ENCODE data around the gene ZNF180. TPM values are rescaled to one million over a fixed set of nuclear protein-coding genes. Genes with fewer than 3 reads are reported as not detected.

The ZNF180 gene
- 5.1 and 8.5 TPM in 2 replicates for total RNA-seq

GRCh38 chr19:44499962-44500949, at the start of gene ZNF180:
TSS of gene ZNF180 (minus strand) at chr19:44500522. CDS start at chr19:44497334, 3,188 bp downstream.

GRCh38 chr19:44529536-44529935, 29.2 kb upstream of the ZNF180 start, which contains the start of gene CEACAM20:
TSS of gene CEACAM20 (minus strand) at chr19:44529675. CDS start at chr19:44529509, 166 bp downstream.

GRCh38 chr19:44447916-44448674, 52.2 kb downstream of the ZNF180 start, which contains the start of gene ZNF229:
TSS of gene ZNF229 (minus strand) at chr19:44448472. CDS start at chr19:44442847, 5,625 bp downstream.

Other genes starting within 250 kb of the ZNF180 start
- gene ZNF233, start 240.6 kb downstream of the ZNF180 start, total RNA-seq, result under 0.01 and 0.43 TPM in 2 replicates
- 4.1 and 6.9 TPM in 2 replicates for gene ZNF235, start 195.5 kb downstream of the ZNF180 start, total RNA-seq
- gene ZNF112, start 143.8 kb downstream of the ZNF180 start, total RNA-seq, result 2.4 and 9.9 TPM in 2 replicates
- gene ZNF285, start 98.9 kb downstream of the ZNF180 start, total RNA-seq, result 4.4 and 8.2 TPM in 2 replicates
- gene ZNF229, start 52.0 kb downstream of the ZNF180 start, total RNA-seq, result 15.4 and 18.9 TPM in 2 replicates
- gene CEACAM20, start 29.2 kb upstream of the ZNF180 start, total RNA-seq, result not detected in 2 replicates
- gene IGSF23, start 113.0 kb upstream of the ZNF180 start, total RNA-seq, result not detected in 2 replicates
- 158 and 166 TPM in 2 replicates for gene PVR, start 143.4 kb upstream of the ZNF180 start, total RNA-seq
- gene CEACAM19, start 171.0 kb upstream of the ZNF180 start, total RNA-seq, result 2.4 and 6.3 TPM in 2 replicates
- not detected in 2 replicates for gene CEACAM16, start 198.6 kb upstream of the ZNF180 start, total RNA-seq
- gene BCL3, start 248.2 kb upstream of the ZNF180 start, total RNA-seq, result 2.7 and 21.6 TPM in 2 replicates

Data from nasal cavity respiratory epithelium epithelial cell of viscerocranial mucosa (primary cell).